ENCODE data around the gene TRMT5. TPM values are rescaled to one million over a fixed set of nuclear protein-coding genes. Genes with fewer than 3 reads are reported as not detected.

Gene TRMT5
- total and polyA plus RNA-seq, 2 donors (not counting 3 experiments of a cell fraction or from before 2014, with no cell fraction given) = 2.4 to 12.6 TPM

DNA sequence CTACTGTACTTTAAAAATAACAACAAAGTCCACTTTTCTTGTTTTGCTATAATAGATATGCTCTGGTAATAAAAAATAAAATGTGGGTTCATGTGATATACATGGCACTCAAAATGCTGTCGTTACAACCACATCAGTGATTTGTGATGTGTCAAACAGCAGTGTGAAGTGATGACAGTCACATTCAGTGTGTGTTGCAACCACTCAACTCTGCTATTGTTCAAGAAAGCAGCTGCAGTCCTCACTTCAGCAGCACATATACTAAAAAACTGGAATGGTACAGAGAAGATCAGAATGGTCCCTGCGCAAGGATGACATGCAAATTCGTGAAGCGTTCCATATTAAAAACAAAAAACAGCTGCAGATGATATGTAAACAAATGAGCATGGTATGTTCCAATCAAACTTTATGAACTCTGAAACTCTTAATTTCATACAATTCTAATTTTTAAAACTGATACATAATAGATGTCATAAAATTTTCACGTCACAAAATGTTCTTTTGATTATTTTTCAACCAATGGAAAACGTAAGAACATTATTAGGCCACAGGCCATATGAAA is 6.7 kb downstream of the TRMT5 start:
- POLR2A ChIA-PET = no interaction called here
- no peak overlapping the region for H3K27ac ChIP-seq (ENCODE audit: insufficient read depth, low read depth, low read length)
- intact Hi-C loops (cut with micrococcal nuclease) = no loop called here

More for the DNA sequence above, 6.7 kb downstream of the TRMT5 start:
- Histone ChIP-seq H3K4me1 (ENCODE audit: control insufficient read depth, extremely low read depth, insufficient read depth, low read length) (peaks cover 18% of the 10 kb centered on the region), H3K4me2 (ENCODE audit: insufficient read depth, low read length) (no peak overlapping the region), H3K9me3 (replicated peaks; ENCODE audit: control insufficient read depth, insufficient read depth, low read length) (no peaks in the 10 kb centered on the region), H3K9ac (replicated peaks; ENCODE audit: extremely low read depth, insufficient read depth, low read length) (no peak overlapping the region), H2AFZ (ENCODE audit: low read depth, low read length) (no peak overlapping the region), H4K20me1 (replicated peaks; ENCODE audit: control insufficient read depth, extremely low read depth, insufficient read depth, low read length) (no peaks in the 10 kb centered on the region), H3K27me3 (ENCODE audit: control insufficient read depth in 2 of 2, insufficient read depth in 2 of 2, low read length in 2 of 2) (no peaks in the 10 kb centered on the region), H3K79me2 (ENCODE audit: control insufficient read depth, insufficient read depth, low read length) (peaks cover 4% of the 10 kb centered on the region), H3K36me3 (ENCODE audit: control insufficient read depth in 2 of 2, extremely low read depth in 1 of 2, insufficient read depth in 2 of 2, low read length in 2 of 2) (peaks cover 2 to 7% of the 10 kb centered on the region in 2 experiments), H3K4me3 (replicated peaks in 1 of 3; ENCODE audit: insufficient read depth in 1 of 3, low read depth in 1 of 3, low read length in 3 of 3) (no peak overlapping the region), H3K9me1 (replicated peaks; ENCODE audit: control insufficient read depth, extremely low read depth, insufficient read depth, low read length) (no peaks in the 10 kb centered on the region)
- no peak for FAIRE-seq
- no TSS peak for BruUV-seq (replicated peaks)
- CTCF ChIA-PET = no interaction called here
- no peak for DNase-seq (ENCODE audit: low read depth, low spot score)
- dilution Hi-C loops (cut with MboI; ENCODE audit: extremely low pct_ligation_motif_present, low sequenced_read_pairs) = no loop called here
- no peak for TF ChIP-seq FOS (IDR thresholded peaks at IDR 0.05; ENCODE audit: borderline replicate concordance, insufficient read depth, low read length)
- no peak for TF ChIP-seq EZH2 (IDR thresholded peaks at IDR 0.05; ENCODE audit: borderline replicate concordance, low read depth, low read length, severe bottlenecking)
- no peak for TF ChIP-seq POLR2A (IDR thresholded peaks at IDR 0.05; ENCODE audit: low read depth, low read length)
- TF ChIP-seq GATA2 (IDR thresholded peaks at IDR 0.05; ENCODE audit: insufficient read depth, insufficient read length, low read depth, low read length) = no peak
- TF ChIP-seq JUN (IDR thresholded peaks at IDR 0.05; ENCODE audit: borderline replicate concordance, insufficient read depth, insufficient read length, low read depth) = no peak
- TF ChIP-seq MYC (IDR thresholded peaks at IDR 0.05; ENCODE audit: low read depth, low read length) = no peak
- TF ChIP-seq, protein P1, sequence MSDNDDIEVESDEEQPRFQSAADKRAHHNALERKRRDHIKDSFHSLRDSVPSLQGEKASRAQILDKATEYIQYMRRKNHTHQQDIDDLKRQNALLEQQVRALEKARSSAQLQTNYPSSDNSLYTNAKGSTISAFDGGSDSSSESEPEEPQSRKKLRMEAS (IDR thresholded peaks at IDR 0.05; ENCODE audit: insufficient read depth, insufficient read length) = no peak
- TF ChIP-seq POLR2AphosphoS5 (IDR thresholded peaks at IDR 0.05; ENCODE audit: insufficient read depth, low read depth, low read length) = no peak
- TF ChIP-seq, protein P2, sequence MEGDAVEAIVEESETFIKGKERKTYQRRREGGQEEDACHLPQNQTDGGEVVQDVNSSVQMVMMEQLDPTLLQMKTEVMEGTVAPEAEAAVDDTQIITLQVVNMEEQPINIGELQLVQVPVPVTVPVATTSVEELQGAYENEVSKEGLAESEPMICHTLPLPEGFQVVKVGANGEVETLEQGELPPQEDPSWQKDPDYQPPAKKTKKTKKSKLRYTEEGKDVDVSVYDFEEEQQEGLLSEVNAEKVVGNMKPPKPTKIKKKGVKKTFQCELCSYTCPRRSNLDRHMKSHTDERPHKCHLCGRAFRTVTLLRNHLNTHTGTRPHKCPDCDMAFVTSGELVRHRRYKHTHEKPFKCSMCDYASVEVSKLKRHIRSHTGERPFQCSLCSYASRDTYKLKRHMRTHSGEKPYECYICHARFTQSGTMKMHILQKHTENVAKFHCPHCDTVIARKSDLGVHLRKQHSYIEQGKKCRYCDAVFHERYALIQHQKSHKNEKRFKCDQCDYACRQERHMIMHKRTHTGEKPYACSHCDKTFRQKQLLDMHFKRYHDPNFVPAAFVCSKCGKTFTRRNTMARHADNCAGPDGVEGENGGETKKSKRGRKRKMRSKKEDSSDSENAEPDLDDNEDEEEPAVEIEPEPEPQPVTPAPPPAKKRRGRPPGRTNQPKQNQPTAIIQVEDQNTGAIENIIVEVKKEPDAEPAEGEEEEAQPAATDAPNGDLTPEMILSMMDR (IDR thresholded peaks at IDR 0.05; ENCODE audit: extremely low read depth in 1 of 2, insufficient read depth in 1 of 2, low read depth in 1 of 2, low read length in 2 of 2) = no peak

Data from endothelial cell of umbilical vein (primary cell).